Measurements from ENCODE around the gene IQCK.

Gene IQCK

DNA sequence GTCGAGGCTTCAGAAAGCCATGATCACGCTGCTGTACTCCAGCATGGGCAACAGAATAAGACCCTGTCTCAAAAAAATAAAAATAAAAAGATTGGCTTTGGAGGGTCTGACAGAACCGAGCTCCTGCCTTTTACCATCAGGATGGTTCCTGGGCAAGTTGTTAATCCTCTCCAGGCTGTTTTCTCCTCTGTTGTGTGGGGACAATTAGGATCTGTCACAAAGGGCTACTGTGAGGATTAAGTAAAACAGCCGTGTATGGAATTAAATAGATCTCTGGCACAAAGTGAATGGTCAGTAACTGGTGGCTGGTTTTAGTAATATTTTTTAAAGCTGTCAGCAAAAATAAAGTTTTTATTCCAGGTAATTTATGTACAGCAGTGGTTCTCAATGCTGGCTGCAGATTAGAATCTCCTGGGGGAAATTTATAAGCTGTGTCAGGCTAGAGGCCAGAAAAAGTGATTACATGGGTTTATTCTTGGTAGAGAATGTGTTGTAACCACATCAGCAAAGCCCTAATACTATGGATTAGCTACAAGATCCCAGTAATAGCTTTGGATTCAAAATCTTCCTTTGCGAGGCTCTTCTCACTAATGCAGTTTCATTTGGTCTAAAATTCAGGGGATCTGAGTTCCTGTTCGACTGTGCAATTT is 119.4 kb downstream of the IQCK start:
- DNase-seq (ENCODE audit: low read depth) = no peak

GRCh38 chr16:19837984-19838707 is 120.1 kb downstream of the IQCK start:
- no peak for DNase-seq (ENCODE audit: low read depth)

- DNase-seq (ENCODE audit: low read depth) = no peak
These were observed 122.5 kb downstream of the IQCK start for GRCh38 chr16:19840524-19841110.

DNA sequence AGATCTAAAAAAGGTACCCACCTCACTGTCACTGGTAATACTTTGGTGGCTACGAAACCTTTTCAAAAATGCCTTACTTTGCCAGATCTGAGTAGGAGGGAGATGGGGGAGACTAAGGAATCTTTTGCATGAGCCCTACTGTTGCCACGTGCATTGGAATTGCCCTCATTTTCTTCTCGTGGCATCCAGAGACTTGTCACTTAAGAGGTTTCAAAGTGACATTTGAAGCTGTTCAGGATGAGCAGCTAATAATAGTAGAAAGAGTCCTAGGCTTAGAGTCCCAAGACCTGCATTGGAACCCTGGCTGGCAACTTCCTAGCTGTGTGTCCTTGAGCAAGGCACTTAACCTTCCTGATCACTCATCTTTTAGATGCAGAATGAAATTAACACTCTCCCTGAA is 123.1 kb downstream of the IQCK start:
- no peak for DNase-seq (ENCODE audit: low read depth)

- no peak for DNase-seq (ENCODE audit: low read depth)
These were observed 124.5 kb downstream of the IQCK start for GRCh38 chr16:19842426-19843157.

DNA sequence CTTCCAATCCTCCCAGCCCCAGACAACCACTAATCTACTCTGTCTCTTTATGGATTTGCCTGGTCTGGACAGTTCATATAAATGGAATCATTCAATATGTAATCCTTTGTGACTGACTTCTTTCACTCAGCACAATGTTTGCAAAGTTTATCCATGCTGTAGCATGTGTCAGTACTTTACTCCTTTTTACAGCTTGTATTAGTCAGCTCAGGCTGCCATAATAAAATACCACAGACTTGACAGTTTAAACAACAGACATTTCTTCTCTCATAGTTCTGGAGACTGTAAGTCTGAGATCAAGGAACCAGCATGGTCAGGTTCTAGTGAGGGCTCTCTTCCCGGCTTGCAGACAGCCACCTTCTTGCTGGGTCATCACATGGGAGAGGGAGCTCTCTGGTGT is 125.3 kb downstream of the IQCK start:
- no peak for DNase-seq (ENCODE audit: low read depth)

DNA sequence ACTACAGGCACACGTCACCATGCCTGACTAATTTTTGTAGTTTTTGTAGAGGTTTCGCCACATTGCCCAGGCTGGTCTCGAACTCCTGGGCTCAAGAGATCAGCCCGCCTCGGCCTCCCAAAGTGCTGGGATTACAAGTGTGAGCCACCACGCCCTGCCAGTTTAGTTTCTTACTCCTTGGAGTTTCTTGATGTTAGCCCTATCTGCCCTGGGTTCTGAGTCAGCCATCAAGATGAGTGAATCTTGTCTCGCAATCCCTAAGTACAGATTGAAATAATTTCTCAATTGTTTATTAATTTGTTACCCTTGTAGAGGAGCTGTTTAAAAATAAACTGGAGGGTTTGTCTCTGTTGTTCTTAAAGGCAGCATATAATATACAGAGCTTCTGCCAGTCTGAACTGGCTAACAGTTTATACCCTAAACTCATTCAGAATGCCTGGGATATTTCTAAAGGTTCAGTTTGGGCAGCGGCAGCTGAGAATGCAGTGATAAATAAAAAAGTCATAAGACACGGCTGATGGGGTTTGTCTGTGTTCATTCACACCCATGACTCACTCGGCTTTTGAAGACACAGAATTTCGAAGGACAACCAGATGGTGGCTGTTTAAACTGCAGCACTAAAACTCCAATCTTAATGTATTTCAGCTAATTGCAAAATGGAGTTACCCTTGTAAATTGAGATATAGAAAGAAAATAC is 127.0 kb downstream of the IQCK start:
- DNase-seq (ENCODE audit: low read depth) = no peak

GRCh38 chr16:19846436-19846835 is 128.4 kb downstream of the IQCK start:
- DNase-seq (ENCODE audit: low read depth) = no peak

DNA sequence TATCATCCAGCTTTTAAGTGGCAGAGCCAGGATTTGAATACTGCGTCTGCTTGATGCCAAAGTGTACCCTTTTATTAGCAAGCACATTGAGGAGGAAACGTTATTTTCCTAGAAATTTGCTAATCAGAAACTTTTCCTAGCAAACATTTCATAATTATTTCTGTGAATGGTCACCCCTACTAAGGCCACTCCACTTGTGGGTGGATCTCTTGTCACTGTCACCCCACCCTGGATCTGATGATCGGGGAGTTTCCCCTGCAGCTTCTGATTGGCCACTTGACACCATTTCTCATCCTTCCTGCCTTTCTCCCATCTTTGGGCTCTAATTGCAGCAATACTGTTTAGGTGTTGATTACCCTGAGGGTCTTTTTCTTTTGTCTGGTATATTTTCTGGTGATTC is 130.7 kb downstream of the IQCK start:
- DNase-seq (ENCODE audit: low read depth) = no peak

GRCh38 chr16:19850131-19850817 is 132.2 kb downstream of the IQCK start:
- DNase-seq (ENCODE audit: low read depth) = no peak

DNA sequence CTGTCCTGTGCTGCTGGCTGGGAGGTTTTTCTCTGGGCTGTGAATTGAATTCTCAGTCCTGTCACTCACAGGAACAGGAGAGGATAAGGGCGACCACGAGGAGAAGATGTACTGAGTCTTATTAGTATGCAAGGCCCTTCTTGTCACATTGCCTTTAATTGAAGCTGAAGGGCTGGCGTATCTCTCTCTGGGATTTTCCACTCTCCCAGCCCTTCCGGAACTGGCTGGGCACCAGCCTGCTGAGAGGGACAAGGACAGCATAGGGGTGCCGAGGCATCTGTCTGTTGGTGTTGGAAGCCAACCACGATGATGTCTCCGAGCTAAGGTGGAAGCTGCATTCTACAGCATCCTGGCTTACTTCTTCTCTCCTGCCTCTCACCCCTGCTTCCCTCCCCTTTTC is 133.4 kb downstream of the IQCK start:
- no peak for DNase-seq (ENCODE audit: low read depth)

- DNase-seq (ENCODE audit: low read depth) = no peak
These were observed 135.2 kb downstream of the IQCK start for GRCh38 chr16:19853132-19853741.

- no peak for DNase-seq (ENCODE audit: low read depth)
These were observed 135.9 kb downstream of the IQCK start for GRCh38 chr16:19853742-19854542.

DNA sequence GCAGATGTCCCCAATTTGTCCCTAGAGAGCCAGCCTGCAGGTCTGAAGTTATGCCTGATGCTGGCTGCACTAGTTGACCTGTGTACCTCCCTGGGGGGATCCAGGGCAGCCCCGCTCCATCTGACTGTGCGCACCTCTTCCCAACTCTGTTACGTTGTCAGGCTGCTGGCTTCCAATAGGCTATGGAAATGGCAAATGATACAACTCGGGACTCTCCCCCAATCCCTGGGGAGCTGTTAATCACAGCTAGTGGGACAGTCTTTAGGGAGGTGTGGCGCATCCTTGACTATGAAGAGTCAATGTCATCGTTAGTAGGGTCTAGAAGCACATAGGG is 136.4 kb downstream of the IQCK start:
- no peak for DNase-seq (ENCODE audit: low read depth)

DNA sequence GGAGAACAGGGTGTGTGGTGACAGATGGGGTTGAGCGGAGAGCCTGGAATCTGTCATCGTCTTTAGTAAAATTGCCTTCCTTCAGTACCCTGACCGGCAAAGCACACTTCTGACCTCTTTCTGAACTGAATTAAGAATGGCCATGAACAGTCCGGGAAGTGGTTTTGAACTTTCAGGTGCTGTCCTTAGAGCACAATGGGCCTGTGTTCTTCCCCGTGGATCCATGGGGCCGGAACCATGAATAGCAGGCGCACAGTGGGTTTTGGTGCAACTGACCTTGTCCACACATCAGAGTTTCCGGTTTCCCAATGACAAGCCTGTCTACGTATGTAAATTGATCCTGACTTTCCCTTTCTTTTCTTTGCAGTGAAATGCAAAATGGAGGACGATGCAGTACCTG is 138.0 kb downstream of the IQCK start:
- DNase-seq (ENCODE audit: low read depth) = no peak

DNA sequence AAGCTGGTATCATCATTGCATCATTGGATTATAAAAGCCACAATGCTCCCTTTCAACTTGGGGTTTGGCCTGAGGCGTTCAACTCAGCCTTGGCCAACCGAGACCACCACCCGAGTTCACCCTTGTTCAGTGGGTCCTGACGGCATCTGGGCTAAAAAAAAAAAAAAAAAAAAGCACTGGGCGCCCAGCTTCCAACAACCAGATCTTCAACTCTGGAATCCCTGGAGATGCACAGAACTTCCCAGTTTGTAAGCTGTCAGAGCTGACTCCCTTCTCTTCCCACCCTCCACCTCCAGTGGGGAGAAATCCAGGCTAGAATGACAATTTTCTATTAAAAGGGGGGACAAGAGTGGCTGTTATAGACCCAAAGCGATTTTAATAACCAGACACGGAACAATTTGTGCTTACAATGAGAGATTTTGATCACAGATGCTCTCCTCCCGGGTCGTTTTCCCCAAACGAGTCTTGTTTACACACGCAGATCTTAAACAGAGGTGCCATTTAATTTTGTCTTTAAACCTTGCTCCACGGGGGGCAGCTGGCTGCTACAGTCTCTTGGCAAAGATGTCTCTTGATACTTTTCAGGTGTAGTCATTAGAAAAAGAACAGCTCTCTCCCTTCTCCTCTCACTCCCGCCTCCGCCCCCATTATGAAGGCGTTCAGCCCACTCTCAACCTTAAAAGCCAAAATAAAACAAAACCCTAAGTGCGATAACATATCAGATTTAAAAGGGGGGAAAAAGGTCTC is 139.7 kb downstream of the IQCK start:
- DNase-seq (ENCODE audit: low read depth) = no peak

- no peak for DNase-seq (ENCODE audit: low read depth)
These were observed 140.4 kb downstream of the IQCK start for GRCh38 chr16:19858340-19859018.

GRCh38 chr16:19859166-19859565 is 141.1 kb downstream of the IQCK start:
- no peak for DNase-seq (ENCODE audit: low read depth)

DNA sequence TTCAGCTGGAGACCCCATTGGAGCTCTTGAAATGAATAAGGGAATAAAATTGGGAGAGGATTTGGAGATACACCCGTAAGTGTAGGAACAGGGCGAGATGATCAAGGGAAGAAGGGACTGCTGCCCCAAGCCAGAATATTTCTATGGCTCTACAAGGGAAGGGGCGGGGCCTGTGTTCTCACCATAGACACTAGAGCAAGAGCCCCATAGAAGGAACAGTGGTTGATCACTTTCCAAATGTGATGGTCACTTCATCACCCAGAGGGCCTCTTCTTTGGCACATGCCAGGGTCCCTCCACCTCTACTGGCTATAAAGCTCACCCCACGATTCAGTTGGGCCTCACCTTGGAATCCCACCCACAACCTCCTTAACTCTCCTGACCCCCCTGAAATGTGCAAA is 141.5 kb downstream of the IQCK start:
- no peak for DNase-seq (ENCODE audit: low read depth)

Data from CMK (cell line).